Ectodermal cell (in vitro differentiated cells): ENCODE data around the gene HSD17B2.

ENCODE experiments used
- H3K27ac ChIP-seq: 2 replicates; pipeline ENCODE4 v1.7.0; 2013; ENCODE audit warnings: mild to moderate bottlenecking, low read depth, low read length; ENCODE audit not compliant: insufficient read depth, poor library complexity, severe bottlenecking
- H3K27me3 ChIP-seq: 2 replicates; pipeline ENCODE4 v1.7.0; 2013; ENCODE audit warnings: mild to moderate bottlenecking, low read length; ENCODE audit not compliant: insufficient read depth, control insufficient read depth, poor library complexity, severe bottlenecking
- H3K36me3 ChIP-seq: one replicate; pipeline ENCODE4 v1.7.0; 2013; ENCODE audit warnings: low read length; ENCODE audit not compliant: control insufficient read depth, insufficient read depth
- H3K4me1 ChIP-seq: one replicate; pipeline ENCODE4 v1.7.0; 2013; ENCODE audit warnings: low read length; ENCODE audit not compliant: control insufficient read depth, insufficient read depth
- H3K4me3 ChIP-seq: 2 replicates; pipeline ENCODE4 v1.7.0; 2013; ENCODE audit warnings: low read depth, low read length, control low read depth; ENCODE audit not compliant: insufficient read depth
- H3K9me3 ChIP-seq: 2 replicates; pipeline ENCODE4 v1.7.0; 2013; ENCODE audit warnings: mild to moderate bottlenecking, low read length, moderate library complexity; ENCODE audit not compliant: control insufficient read depth
- WGBS, 2 experiments: methylation state at CpG; one replicate each; pipeline ENCODE4 v1.1.7; 2013; ENCODE audit warnings: missing lambda C conversion rate in 2 of 2; 5-methylcytosine and 5-hydroxymethylcytosine counted together

Gene HSD17B2

DNA sequence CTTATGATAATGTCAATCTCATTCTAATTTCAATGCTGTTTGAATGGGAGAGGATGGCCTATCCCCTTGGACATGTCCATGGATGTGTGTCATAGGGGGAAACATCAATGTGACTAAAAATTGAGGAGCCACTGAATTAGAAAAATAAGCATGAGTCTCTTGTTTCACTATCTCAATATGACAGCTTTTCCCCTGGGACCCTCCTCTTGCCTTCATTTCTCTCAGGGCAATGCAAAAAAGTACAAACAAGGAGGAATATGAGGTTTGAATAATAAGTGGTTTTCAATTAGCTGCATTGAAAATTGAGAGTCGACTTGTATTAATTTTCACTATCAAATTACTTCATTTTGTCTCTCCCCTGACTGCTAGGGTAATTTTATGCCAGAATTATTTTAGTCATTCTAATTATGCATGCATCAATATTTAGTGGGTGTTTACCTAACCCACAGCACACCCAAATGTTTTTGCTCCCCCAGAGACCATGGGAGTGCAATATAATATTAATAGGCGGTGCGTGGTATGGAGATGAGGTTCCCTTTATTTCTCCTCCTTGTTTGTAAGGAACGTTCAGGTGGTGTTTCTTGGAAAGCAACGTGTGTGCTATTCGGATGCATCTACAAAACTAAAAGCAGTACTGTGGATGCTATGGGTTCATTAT, 17.0 kb upstream of the HSD17B2 start:
- Histone ChIP-seq H3K9me3 (no peaks in the 10 kb centered on the region), H3K4me1 (no peaks in the 10 kb centered on the region), H3K27me3 (no peaks in the 10 kb centered on the region), H3K27ac (no peak overlapping the region), H3K36me3 (no peaks in the 10 kb centered on the region), H3K4me3 (no peak overlapping the region)
- WGBS, 2 experiments, result 94 to 99% methylated on average over 5 of the region's 6 CpGs

DNA sequence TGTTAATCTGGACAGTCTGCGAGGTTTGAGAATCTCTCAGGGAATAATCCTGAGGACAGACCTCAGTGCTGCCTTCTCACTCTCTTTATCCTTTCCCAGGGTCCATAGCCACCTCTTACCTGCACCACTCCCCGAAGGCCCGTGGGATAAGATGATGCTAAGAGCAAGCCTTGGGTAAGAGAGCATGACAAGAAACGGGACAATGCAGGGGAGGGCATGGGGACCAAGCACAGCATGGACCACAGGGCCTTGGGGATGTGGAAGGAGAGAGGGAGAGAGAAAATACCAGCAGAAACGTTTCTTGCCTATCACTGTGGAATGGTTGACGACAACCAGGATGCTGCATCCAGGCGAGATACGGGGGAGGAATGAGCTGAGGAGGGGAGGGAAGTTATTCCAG, 15.5 kb upstream of the HSD17B2 start:
- Histone ChIP-seq H3K9me3 (no peaks in the 10 kb centered on the region), H3K4me1 (no peaks in the 10 kb centered on the region), H3K27ac (no peak overlapping the region), H3K36me3 (no peaks in the 10 kb centered on the region), H3K4me3 (no peak overlapping the region), H3K27me3 (no peaks in the 10 kb centered on the region)
- WGBS, 2 experiments, result 77 to 78% methylated on average over 7 to 8 of the region's 8 CpGs

DNA sequence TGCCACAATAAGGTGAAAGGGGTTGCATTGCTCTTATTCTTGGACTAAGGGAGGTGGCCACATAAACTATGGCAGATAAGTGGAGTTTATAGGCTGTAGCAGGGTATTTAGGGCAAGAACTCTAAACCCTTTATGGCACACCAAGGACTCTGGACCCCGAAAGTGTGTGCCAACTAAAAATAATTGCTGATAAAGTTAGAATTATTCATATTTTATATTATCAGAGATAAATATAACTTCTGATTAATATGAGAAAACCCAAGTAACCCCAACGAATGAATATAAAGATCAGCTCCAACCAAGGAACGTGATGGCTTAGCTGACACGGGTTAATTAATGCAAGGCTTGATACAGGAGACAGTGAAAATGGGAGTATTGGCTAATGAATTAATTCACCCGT, 15.0 kb upstream of the HSD17B2 start:
- H3K27ac ChIP-seq, result no peak overlapping the region
- no peaks in the 10 kb centered on the region for H3K4me1 ChIP-seq
- no peaks in the 10 kb centered on the region for H3K9me3 ChIP-seq
- no peaks in the 10 kb centered on the region for H3K36me3 ChIP-seq
- H3K4me3 ChIP-seq, result no peak overlapping the region
- WGBS, 2 experiments, result 95% methylated on average over 4 of the region's 5 CpGs
- H3K27me3 ChIP-seq, result no peaks in the 10 kb centered on the region

DNA sequence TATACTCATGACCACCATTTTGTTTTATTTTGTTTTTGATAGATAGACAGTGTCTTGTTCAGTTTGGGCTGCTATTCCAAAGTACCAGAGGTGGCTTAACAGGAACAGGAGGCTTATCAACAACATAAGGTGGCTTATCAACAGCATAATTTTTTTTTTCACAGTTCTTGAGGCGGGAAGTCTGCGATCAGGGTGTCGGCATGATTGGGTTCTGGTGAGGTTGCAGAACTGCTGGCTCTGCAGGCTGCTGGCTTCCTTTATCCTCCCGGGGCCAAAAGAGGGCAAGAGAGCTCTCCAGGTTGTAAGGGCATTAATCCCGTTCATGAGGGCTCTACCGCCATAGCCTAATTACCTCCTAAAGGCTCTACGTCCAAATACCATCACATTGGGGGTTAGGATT, 11.8 kb upstream of the HSD17B2 start:
- H3K4me1 ChIP-seq, result no peaks in the 10 kb centered on the region
- H3K27ac ChIP-seq, result no peak overlapping the region
- no peaks in the 10 kb centered on the region for H3K9me3 ChIP-seq
- 89 to 92% methylated on average over 5 to 7 of the region's 7 CpGs for WGBS, 2 experiments
- no peaks in the 10 kb centered on the region for H3K27me3 ChIP-seq
- no peak overlapping the region for H3K4me3 ChIP-seq
- no peaks in the 10 kb centered on the region for H3K36me3 ChIP-seq

DNA sequence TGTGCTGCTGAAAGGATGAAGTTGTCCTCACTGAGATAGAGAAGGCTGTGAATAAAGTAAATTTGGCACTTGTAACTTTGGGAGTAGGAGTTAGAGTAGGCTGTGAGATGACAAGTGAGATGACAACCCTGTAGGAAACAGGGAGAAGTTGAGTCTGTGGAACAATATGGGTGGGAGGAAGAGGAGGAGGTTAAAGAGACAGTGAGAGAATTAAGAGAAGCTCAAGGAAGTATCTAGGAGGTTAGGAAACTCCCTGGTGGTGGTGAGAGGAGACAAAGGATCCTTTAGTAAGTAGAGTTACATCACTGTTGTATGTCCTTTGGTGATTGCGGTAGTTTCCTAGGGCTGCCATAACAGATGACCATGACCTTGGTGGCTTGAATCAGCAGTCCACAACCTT, 10.7 kb upstream of the HSD17B2 start:
- Histone ChIP-seq H3K36me3 (no peaks in the 10 kb centered on the region), H3K4me1 (no peaks in the 10 kb centered on the region), H3K9me3 (no peaks in the 10 kb centered on the region), H3K27me3 (no peaks in the 10 kb centered on the region), H3K4me3 (no peak overlapping the region), H3K27ac (no peak overlapping the region)
- 100% methylated on average over 1 of the region's 1 CpG for WGBS, 2 experiments

DNA sequence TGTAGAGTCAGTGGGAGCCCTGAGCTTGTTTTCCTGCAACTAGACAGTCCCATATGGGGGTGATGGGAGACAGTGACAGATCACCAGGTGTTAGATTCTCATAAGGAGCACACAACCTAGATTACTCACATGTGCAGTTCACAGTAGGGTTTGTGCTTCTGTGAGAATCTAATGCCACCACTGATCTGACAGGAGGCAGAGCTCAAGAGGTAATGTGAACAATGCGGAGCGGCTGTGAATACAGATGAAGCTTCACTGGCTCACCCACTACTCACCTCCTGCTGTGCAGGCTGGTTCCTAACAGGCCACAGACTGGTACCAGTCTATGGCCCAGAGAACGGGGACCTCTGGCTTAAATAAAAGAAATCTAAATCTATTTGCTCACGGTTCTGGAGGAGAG, 10.2 kb upstream of the HSD17B2 start:
- H3K27ac ChIP-seq, result no peak overlapping the region
- no peaks in the 10 kb centered on the region for H3K27me3 ChIP-seq
- 93 to 94% methylated on average over 4 of the region's 4 CpGs for WGBS, 2 experiments
- no peak overlapping the region for H3K4me3 ChIP-seq
- H3K4me1 ChIP-seq, result no peaks in the 10 kb centered on the region
- H3K36me3 ChIP-seq, result no peaks in the 10 kb centered on the region
- H3K9me3 ChIP-seq, result no peaks in the 10 kb centered on the region

DNA sequence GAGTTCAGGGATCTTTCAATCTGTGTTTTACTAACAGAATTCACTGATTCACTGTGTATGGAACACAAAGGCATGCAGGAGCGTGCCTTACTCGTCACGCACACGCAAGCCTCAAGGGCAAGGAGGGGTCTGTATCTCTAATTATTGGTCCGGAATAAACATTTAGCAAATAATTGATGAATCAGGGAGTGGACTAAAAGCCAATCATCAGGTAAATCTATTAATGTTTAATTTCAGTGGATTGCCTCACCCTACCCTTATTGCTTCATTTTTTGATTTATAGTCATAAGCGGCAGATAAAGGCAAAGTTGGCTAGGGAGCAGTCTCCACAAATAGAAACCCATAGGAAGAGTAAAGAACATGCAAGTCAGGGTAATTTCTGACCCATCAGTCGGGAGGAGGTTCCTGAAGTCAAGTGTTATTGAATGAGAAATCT, 7.4 kb upstream of the HSD17B2 start:
- Histone ChIP-seq H3K4me1 (no peaks in the 10 kb centered on the region), H3K36me3 (no peaks in the 10 kb centered on the region), H3K4me3 (no peak overlapping the region), H3K27me3 (no peaks in the 10 kb centered on the region), H3K27ac (no peak overlapping the region), H3K9me3 (no peaks in the 10 kb centered on the region)
- WGBS, 2 experiments, result 94 to 96% methylated on average over 7 of the region's 7 CpGs

DNA sequence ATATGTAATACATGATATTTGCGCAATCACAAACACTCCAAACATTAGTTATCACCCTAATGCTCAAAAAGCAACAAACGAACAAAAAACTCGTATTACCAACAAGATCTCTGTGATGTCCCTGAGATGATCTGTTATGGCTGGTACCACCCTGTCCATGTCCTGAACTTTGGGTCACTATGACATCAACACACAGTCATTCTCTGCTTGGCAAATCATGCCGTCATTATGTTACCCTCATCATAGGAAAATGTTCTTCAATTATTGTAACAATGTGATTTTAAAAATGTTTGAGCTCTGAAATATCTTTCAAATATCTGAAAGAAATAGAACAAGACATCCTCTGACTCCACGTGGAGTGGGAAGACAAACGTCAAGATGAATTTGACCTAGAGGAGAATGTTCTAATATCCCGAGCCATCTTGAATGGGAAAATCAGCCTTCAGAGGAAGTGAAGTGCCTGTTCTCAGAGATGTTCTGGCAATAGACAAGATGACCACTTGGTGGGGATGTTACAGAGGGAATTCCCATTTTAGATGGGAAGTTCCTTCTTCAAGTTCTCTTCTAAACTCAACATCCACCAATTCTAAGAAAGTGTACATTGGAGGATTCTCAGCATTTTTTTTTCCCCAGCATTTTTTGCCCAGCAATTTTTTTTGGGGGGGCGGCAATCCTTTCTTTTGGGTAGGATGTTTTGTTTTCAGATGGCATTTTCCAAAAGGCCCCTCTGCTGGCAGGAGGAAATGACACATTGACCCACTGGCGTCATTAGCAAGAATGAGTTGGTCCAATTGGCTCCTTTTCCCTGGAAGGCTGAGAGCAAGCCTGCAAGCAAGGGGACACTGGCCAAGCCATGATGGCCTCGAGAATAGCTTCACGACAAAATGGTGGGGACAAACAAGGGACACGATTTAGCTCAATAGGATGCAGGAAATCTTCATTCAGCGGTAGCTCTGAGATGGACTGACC, 3.7 kb upstream of the HSD17B2 start:
- H3K36me3 ChIP-seq, result no peaks in the 10 kb centered on the region
- no peak overlapping the region for H3K4me3 ChIP-seq
- 83% methylated on average over 12 to 13 of the region's 13 CpGs for WGBS, 2 experiments
- H3K27me3 ChIP-seq, result no peaks in the 10 kb centered on the region
- no peak overlapping the region for H3K27ac ChIP-seq
- H3K4me1 ChIP-seq, result no peaks in the 10 kb centered on the region
- H3K9me3 ChIP-seq, result no peaks in the 10 kb centered on the region

DNA sequence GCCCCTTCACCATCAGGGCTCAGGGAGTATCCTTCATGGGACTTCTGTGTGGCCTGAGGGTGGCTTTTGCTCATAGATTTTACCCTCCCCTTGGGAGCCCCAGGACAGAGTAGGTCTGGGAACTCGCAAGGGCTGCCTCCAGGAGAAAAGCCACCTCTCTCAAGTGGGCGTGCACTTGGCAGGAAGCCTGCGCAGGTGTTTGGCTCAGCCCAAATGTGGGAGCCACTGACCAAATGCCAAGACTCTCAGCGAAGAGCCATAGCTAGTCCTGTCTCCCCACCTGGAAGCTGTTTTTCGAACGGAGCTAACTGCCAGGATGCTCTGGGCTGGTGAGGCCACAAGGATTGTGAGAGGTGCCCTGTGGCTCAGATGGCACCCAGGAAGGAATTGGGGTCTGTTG, 2.0 kb upstream of the HSD17B2 start:
- 86 to 88% methylated on average over 6 of the region's 6 CpGs for WGBS, 2 experiments

DNA sequence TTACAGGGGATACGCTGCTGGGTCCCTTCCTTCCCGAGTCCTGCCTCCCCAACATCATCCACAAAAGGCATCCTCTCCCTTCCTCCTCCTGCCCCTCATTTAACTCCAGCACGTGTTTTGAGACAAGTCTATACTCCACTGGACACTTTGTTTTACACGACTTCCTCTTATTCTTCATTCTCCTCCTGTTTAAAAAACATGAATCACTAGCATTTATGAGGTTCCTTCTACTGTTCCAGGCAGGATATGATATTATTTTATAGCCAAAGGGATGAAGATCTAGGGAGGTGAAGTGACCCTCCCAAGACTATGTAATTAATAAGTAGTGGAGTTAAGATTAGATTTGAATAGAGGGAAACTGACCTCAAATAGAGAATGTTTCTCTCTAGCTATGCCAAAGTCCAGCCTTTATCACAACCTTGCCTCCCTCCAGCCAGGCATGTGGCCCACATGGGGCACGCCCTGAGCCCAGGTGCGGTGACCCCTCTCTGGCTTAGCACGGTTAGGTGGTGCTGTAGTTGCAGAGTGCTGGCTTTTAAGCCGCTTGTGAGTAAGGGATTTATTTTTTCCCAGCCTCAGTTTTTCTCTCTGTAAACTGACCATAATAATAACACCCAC, 1.3 kb upstream of the HSD17B2 start:
- H3K9me3 ChIP-seq, result no peaks in the 10 kb centered on the region
- H3K4me3 ChIP-seq, result no peak overlapping the region
- no peaks in the 10 kb centered on the region for H3K36me3 ChIP-seq
- no peaks in the 10 kb centered on the region for H3K4me1 ChIP-seq
- WGBS, 2 experiments, result 88 to 94% methylated on average over 4 to 8 of the region's 8 CpGs
- H3K27me3 ChIP-seq, result no peaks in the 10 kb centered on the region
- no peak overlapping the region for H3K27ac ChIP-seq

More for the DNA sequence above, 2.0 kb upstream of the HSD17B2 start:
- Histone ChIP-seq H3K36me3 (no peaks in the 10 kb centered on the region), H3K27ac (no peak overlapping the region), H3K9me3 (no peaks in the 10 kb centered on the region), H3K4me3 (no peak overlapping the region), H3K27me3 (no peaks in the 10 kb centered on the region), H3K4me1 (no peaks in the 10 kb centered on the region)
